LNCAP (cell line): Measurements from ENCODE around the gene CDH4.

Source experiments
- TF ChIP-seq, protein P1 (sequence below): fragments of 450-650 bp; IDR thresholded peaks from 2 replicates; pipeline ENCODE4 v1.5.1; 2017; ENCODE audit warnings: mild to moderate bottlenecking

The CDH4 gene

DNA sequence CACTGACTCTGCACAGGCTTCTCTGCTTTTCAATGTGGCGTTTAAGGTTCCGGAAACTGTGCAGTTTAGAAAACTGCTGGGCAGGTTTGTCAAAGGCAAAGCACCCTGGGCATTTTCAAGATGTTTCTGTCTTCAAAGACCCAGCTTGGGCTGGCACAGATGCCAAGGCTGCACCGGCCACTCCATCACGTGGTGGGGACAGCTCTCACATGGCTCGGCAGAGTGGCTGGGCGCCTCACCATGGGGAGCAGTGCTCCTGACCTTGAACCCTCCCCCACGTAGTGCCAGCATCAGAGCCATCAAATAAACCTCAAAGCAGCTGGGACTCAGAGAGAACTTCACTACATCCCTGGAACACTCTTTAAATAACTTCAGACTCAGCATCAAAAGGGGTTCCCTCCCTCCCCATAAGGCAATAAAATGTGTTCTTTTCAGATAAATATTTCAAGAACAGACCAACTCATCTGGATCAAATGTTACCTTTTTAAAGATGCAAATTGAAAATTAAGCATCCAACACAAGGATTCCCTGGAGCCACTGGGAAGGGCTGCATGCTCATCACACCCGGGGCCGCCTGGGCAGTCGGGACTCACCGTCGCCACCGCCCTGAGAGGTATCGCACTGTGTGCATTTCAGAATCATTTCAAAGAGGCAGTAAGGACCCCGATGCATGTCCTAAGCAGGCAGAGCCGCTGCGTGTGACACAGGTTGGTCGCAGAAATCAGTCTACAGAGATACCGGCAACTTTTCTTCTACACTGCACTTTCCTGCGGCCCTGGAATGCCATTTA is 157.1 kb downstream of the CDH4 start:
- TF ChIP-seq, protein P1, sequence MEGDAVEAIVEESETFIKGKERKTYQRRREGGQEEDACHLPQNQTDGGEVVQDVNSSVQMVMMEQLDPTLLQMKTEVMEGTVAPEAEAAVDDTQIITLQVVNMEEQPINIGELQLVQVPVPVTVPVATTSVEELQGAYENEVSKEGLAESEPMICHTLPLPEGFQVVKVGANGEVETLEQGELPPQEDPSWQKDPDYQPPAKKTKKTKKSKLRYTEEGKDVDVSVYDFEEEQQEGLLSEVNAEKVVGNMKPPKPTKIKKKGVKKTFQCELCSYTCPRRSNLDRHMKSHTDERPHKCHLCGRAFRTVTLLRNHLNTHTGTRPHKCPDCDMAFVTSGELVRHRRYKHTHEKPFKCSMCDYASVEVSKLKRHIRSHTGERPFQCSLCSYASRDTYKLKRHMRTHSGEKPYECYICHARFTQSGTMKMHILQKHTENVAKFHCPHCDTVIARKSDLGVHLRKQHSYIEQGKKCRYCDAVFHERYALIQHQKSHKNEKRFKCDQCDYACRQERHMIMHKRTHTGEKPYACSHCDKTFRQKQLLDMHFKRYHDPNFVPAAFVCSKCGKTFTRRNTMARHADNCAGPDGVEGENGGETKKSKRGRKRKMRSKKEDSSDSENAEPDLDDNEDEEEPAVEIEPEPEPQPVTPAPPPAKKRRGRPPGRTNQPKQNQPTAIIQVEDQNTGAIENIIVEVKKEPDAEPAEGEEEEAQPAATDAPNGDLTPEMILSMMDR = no peak

DNA sequence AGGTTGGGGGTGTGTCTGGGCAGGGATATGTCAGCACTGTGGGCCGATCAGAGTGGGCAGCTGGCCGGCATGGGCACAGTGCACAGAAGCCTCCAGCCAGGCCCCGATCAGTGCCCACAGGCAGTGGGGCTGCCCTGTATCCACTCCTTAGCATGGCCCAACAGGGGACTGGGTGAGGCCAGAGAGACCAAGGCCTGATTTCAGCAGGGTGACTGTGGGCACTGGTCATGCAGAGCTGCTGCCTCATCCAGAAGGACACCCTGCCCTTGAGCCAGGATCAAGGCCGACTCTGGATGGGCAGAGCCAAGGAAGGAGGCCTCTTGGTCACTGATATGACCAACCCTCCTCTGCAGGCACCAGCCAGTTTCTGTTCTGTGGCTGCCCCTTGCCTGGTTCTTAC is 159.7 kb downstream of the CDH4 start:
- TF ChIP-seq, protein P1 = no peak

DNA sequence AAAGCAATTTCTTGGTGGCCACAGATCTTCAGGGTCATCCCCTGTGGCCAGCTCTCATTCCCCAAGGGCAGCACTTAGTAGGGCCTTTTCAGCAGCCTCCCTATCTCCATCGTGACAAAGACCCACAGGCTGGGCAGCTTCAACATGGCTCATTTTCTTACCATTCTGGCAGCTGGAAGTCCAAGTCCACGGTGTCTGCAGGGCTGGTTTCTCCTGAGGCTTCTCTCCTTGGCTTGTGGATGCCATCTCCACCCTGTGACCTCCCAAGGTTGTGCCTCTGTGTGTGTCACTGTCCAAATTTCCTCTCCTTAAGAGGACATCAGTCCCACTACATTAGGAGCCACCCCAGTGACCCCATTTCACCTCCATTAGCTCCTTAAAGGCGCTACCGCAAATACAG is 161.7 kb downstream of the CDH4 start:
- TF ChIP-seq, protein P1 = no peak

DNA sequence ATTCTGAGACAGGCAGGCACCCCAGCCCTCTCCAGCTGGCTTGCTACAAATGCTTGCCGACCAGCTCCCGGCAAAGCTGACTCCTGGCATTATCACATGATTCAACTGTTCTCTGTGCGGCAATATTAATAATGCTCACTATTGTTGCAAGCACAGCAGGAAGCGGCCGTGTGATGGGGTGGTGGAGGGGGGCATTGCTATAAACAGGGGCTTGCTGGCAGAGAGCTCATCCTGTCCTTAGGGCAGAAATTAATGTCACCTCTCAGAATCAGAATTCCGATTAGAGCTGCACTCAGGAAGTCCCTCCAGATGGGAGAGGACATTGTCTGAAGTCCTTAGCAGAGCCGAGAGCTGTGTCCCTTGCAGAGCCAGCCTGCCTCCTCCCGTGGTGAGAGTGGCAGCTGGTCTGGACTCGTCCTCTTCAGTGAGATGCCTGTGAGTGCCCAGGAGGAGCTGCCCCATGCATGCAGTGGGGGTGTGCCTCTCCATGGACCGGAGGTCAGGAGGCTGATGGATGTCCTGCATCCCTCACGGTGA is 162.5 kb downstream of the CDH4 start:
- TF ChIP-seq, protein P1 = no peak

DNA sequence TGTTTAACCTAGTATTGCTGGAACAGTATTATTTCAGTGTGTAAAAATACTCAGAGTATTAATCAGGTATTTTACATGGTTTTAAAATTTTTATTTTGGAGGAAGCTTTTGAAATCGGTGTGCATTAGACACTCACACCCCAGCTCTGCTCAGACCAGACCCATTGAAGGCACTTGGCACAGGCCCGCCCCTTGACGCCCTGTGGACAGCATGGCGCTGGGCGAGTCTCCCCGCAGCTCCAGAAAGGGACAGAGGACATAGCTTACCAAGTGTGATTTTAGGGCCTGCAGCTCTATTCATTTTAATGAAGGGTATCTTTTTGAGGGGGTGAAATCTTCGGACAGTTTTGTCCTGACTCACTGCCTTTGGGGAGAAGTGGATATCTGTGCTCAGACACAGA is 164.5 kb downstream of the CDH4 start:
- TF ChIP-seq, protein P1 = no peak

DNA sequence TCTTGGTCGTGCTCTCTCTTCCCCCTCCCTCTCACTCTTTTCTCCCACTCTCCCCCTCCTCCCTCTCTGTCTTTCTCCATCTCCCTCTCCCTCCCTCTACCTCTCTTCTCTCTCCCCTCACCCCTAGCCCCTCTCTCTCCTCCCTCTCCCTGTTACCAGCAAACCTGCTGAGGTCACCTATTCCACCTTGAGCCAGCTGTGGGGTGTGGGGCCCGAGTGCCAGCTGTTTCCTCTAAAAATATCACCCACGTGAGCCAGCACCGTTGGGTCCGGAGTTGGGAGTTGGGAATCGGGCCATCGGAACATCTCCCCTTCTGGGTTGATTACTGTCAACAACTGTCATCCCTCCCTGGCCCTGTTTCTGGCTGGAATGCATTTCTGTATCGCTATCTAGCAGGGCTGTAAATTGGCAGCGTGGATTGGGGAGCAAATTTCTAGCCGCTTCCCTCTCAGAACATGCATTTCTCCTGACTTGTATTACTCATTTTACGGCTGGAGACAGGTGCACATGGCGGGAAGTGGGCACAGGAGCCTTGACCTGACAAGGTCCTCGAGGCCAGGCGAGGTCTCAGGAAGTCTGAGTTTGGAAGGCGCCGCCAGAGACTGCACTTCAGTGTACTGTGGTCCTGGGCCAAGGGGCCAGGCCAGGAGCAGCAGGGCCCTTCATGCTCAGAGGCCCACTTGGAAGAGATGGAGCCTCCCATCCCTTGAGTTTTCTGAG is 165.3 kb downstream of the CDH4 start:
- TF ChIP-seq, protein P1 = no peak

DNA sequence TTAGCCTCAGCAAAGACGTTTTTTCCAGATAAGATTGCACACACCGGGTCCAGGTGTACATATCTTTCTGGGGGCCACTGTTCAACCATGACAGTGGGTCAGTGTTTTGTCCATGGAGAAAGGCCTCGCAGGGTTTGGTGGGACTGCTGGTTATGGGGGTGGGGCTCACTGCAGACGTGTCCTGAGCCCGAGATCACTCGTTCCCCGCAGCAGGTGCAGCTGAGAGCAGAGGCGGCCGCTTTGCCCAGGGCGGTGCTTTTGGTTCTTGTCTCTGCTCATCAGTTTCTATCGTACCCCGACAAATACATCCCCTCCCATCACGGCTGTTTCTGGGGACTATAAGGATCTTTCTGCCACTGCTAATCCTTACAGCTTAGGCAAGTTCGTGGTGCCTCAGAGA is 166.9 kb downstream of the CDH4 start:
- TF ChIP-seq, protein P1 = no peak
